ENCODE results near the gene RGS3.

- TF ChIP-seq CTCF (conservative IDR thresholded peaks at IDR 0.05; ENCODE audit: low read length) (no peak), EZH2phosphoT487 (IDR thresholded peaks at IDR 0.05; ENCODE audit: borderline replicate concordance, low read depth, low read length) (no peak)
Observed at GRCh38 chr9:113428062-113428615, 35.4 kb upstream of the RGS3 start.
